GM23248 (cell line): Measurements from ENCODE around the gene IQSEC1. TPM values are rescaled to one million over a fixed set of nuclear protein-coding genes. Genes with fewer than 3 reads are reported as not detected.

Experiments
- DNase-seq: peaks from one replicate; pipeline ENCODE4 v3.0.0-alpha.2; 2015
- H2AFZ ChIP-seq: fragments of 200-600 bp; sonication (generic); 2 replicates; pipeline ENCODE4 v1.6.1; 2016; ENCODE audit warnings: antibody characterized with exemption
- H3F3A ChIP-seq: fragments of 200-600 bp; sonication (generic); 2 replicates; pipeline ENCODE4 v1.6.1; 2016; ENCODE audit warnings: mild to moderate bottlenecking, antibody characterized with exemption, mixed run types; ENCODE audit not compliant: insufficient read depth
- H3K27ac ChIP-seq: fragments of 200-600 bp; sonication (generic); 2 replicates; pipeline ENCODE4 v1.5.1; 2016; ENCODE audit warnings: mild to moderate bottlenecking
- H3K27me3 ChIP-seq: fragments of 200-600 bp; sonication (generic); replicated peaks from 2 replicates; pipeline ENCODE4 v1.6.1; 2016; ENCODE audit warnings: mild to moderate bottlenecking; ENCODE audit not compliant: insufficient read depth
- H3K36me3 ChIP-seq: fragments of 200-600 bp; sonication (generic); 2 replicates; pipeline ENCODE4 v1.6.1; 2016; ENCODE audit warnings: low read depth, mild to moderate bottlenecking
- H3K4me1 ChIP-seq: fragments of 200-600 bp; sonication (generic); 2 replicates; pipeline ENCODE4 v1.6.1; 2016; ENCODE audit warnings: mild to moderate bottlenecking; ENCODE audit not compliant: insufficient read depth
- H3K4me2 ChIP-seq: fragments of 200-600 bp; sonication (generic); one replicate; pipeline ENCODE4 v1.6.1; 2016; ENCODE audit warnings: mild to moderate bottlenecking; ENCODE audit not compliant: unreplicated experiment
- H3K4me3 ChIP-seq: fragments of 200-600 bp; sonication (generic); 2 replicates; pipeline ENCODE4 v1.5.1; 2016; ENCODE audit warnings: mild to moderate bottlenecking
- H3K79me2 ChIP-seq: fragments of 200-600 bp; sonication (generic); 2 replicates; pipeline ENCODE4 v1.6.1; 2016; ENCODE audit warnings: mild to moderate bottlenecking; ENCODE audit not compliant: insufficient read depth
- H3K9ac ChIP-seq: fragments of 200-600 bp; sonication (generic); 2 replicates; pipeline ENCODE4 v1.6.1; 2016; ENCODE audit warnings: mild to moderate bottlenecking
- H3K9me2 ChIP-seq: fragments of 200-600 bp; sonication (generic); 2 replicates; pipeline ENCODE4 v1.6.1; 2016; ENCODE audit warnings: mixed run types, mild to moderate bottlenecking, moderate library complexity; ENCODE audit not compliant: insufficient read depth
- H3K9me3 ChIP-seq: fragments of 200-600 bp; sonication (generic); one replicate; pipeline ENCODE4 v1.6.1; 2017; ENCODE audit warnings: low read depth
- H4K20me1 ChIP-seq: fragments of 200-600 bp; sonication (generic); 2 replicates; pipeline ENCODE4 v1.6.0; 2016; ENCODE audit not compliant: insufficient read depth
- EZH2 ChIP-seq: fragments of 200-600 bp; sonication (generic); IDR thresholded peaks from 2 replicates; pipeline ENCODE4 v1.6.1; 2018; ENCODE audit warnings: antibody characterized with exemption, mild to moderate bottlenecking; ENCODE audit not compliant: insufficient read depth, poor library complexity, severe bottlenecking
- EZH2phosphoT487 ChIP-seq: fragments of 200-600 bp; sonication (generic); IDR thresholded peaks from 2 replicates; pipeline ENCODE4 v1.6.1; 2018; ENCODE audit warnings: antibody characterized with exemption, moderate library complexity, mild to moderate bottlenecking, low read depth; ENCODE audit not compliant: insufficient read depth
- WGBS, 2 experiments: methylation state at CpG; one replicate each; pipeline ENCODE4 v1.1.6; 2015 to 2017; ENCODE audit warnings: low lambda C conversion rate in 2 of 2, low coverage in 1 of 2; ENCODE audit errors: missing lambda C conversion rate in 2 of 2; 5-methylcytosine and 5-hydroxymethylcytosine counted together
- in situ Hi-C: fragments of 300-500 bp; cut with MboI; formaldehyde crosslinking; loops from 2 replicates; pipeline ENCODE4 v1.15.0; 2020
- polyA plus RNA-seq: library from polyadenylated mRNA; unstranded; fragments of >200 nt; fragmentation: Nextera tagmentation; extraction: Ambion mirVana; gene quantifications from 2 replicates; pipeline ENCODE4 v1.2.1, GENCODE V29; 2016
- total RNA-seq: library from RNA; depleted of rRNA; stranded (reverse); fragments of >200 nt; shearing (Covaris generic); gene quantifications from 2 replicates; pipeline ENCODE4 v1.2.3, GENCODE V29; 2014

Gene IQSEC1
- total and polyA plus RNA-seq, 2 experiments from 2014 or later: 5.1 to 21.6 TPM

DNA sequence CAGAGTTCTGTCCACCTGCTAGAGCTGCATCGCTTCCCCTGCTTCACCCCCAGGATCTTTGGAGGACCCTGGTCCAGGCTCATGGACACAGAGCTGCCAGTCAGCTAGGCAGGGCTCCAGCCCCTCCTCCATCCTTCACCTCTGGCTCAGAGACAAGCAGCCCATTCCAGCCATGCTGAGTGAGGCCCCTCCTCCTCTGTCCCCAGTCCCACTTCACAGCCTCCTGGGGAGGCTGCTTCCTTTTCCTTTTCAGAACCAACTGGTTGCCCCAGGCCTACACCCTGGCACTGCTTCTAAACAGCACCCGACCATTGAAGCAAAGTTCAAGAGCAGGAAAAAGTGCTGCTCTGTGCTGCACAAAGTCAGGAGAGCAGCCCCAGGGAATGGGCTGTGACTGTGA is 22.2 kb downstream of the IQSEC1 start:
- no peak overlapping the region for H3K4me2 ChIP-seq
- 0 out of 2 replicates have a peak, but pooled peaks cover 3% of the 10 kb centered on the region for H3K27me3 ChIP-seq
- no peaks in the 10 kb centered on the region for H3K9me2 ChIP-seq
- 41 to 43% methylated on average over 2 of the region's 2 CpGs for WGBS, 2 experiments
- H3K36me3 ChIP-seq: no peaks in the 10 kb centered on the region
- no peak overlapping the region for H3K27ac ChIP-seq
- in situ Hi-C loops: no loop called here
- H3F3A ChIP-seq: no peaks in the 10 kb centered on the region
- H2AFZ ChIP-seq: no peak overlapping the region
- no peak for TF ChIP-seq EZH2
- no peak for TF ChIP-seq EZH2phosphoT487
- DNase-seq: no peak
- no peaks in the 10 kb centered on the region for H4K20me1 ChIP-seq
- no peak overlapping the region for H3K4me3 ChIP-seq
- H3K4me1 ChIP-seq: no peaks in the 10 kb centered on the region
- H3K79me2 ChIP-seq: no peaks in the 10 kb centered on the region
- no peak overlapping the region for H3K9ac ChIP-seq
- H3K9me3 ChIP-seq: no peaks in the 10 kb centered on the region

DNA sequence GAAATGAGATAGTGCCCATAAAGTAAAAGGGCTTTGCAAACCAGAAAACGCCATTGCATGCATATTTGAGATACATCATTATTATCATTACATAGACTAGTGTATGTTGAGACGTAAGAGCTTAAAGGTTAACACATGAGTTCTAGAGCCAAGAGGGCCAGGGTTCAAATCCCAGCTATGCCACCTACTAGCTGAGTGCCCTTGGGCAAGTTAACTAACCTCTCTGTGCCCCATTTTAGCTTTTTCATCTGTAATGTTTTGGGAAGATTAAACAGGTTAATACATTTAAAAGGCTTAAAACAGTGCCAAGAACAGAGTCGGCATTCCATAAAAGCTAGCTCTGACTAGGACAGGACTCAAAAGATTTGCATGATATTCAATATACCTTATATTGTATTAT is 22.8 kb downstream of the IQSEC1 start:
- H3F3A ChIP-seq: no peaks in the 10 kb centered on the region
- WGBS, 2 experiments: 53 to 66% methylated on average over 3 of the region's 3 CpGs
- H3K9ac ChIP-seq: no peak overlapping the region
- H3K27ac ChIP-seq: no peak overlapping the region
- no peak overlapping the region for H3K4me2 ChIP-seq
- H3K27me3 ChIP-seq: 0 out of 2 replicates have a peak, but pooled peaks cover 3% of the 10 kb centered on the region
- no peak overlapping the region for H3K4me3 ChIP-seq
- H3K4me1 ChIP-seq: no peaks in the 10 kb centered on the region
- H3K36me3 ChIP-seq: no peaks in the 10 kb centered on the region
- TF ChIP-seq EZH2phosphoT487 (no peak), EZH2 (no peak)
- H4K20me1 ChIP-seq: no peaks in the 10 kb centered on the region
- no peaks in the 10 kb centered on the region for H3K9me3 ChIP-seq
- H3K9me2 ChIP-seq: no peaks in the 10 kb centered on the region
- no peak for DNase-seq
- in situ Hi-C loops: no loop called here
- H2AFZ ChIP-seq: no peak overlapping the region
- H3K79me2 ChIP-seq: no peaks in the 10 kb centered on the region

DNA sequence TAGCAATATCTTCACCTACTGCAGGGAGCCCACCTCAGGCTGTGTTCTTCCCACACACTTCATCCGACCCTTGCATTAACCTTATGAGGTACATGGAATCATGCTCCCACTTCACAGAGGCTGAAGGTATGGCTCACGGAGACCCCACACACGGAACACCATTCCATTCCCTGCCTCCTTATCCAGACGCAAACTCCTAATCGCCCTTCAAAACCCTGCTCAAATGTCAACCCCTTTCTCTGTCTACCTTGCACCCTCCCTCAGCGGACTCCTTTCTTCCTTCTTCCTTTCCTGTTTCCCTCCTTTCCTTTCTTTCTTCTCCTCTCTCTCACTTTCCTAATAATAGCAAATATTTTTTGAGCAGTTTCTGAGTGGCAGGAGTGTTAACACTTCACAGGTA is 23.8 kb downstream of the IQSEC1 start:
- Histone ChIP-seq H3K9me2 (no peaks in the 10 kb centered on the region), H4K20me1 (no peaks in the 10 kb centered on the region), H3K27me3 (0 out of 2 replicates have a peak, but pooled peaks cover 3% of the 10 kb centered on the region), H3K79me2 (no peaks in the 10 kb centered on the region), H3K4me3 (no peak overlapping the region), H3K4me1 (no peaks in the 10 kb centered on the region), H3F3A (no peaks in the 10 kb centered on the region), H3K27ac (no peak overlapping the region), H3K9me3 (no peaks in the 10 kb centered on the region), H3K9ac (no peak overlapping the region), H3K4me2 (no peak overlapping the region), H3K36me3 (no peaks in the 10 kb centered on the region), H2AFZ (no peak overlapping the region)
- 67 to 79% methylated on average over 6 of the region's 6 CpGs for WGBS, 2 experiments
- in situ Hi-C loops: no loop called here
- no peak for DNase-seq
- no peak for TF ChIP-seq EZH2phosphoT487
- no peak for TF ChIP-seq EZH2

DNA sequence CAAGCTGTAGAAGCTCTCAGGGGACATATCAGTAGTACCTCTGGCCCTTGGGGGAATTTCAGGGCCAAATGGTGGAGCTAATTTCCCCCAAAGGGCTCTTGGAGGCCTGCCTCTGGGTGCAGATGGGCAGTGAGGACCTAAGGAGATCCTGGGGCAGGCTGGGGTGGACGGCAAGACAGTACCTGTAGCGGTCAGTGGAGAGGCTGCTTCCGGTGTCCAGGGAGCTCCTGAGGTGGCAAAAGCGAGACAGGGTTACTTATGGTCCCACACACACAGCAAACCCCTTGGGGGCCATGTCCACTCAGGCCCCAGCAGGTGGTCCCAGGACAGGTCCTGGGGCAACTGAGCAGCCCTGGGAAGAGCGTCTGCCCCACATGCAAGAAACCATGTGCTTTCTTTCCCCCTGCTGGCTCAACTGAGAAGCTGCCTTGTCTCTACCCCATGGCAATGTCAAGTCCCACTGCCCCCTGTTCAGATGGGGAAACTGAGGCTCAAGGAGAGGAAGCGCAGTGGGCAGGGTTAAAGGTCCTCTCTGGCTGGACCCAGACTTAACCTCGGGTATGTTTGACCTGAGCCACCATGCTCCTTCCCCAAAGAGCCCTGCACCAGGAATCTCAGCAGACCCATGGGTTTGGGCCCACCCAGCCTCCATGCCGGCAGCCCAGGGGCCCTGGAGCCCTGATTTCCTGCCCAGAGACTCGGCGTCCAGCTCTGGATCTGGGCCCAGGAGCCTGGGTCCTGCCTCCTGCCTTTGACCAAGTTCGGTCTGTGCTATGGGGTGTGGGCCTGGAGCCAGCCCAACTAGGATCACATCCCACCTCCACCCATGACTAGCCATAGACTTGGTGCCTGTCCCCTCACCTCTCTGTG is 25.7 kb downstream of the IQSEC1 start:
- Histone ChIP-seq H3K79me2 (no peaks in the 10 kb centered on the region), H3K4me2 (no peak overlapping the region), H3K9me3 (no peaks in the 10 kb centered on the region), H3K27me3 (peaks cover 3% of the 10 kb centered on the region; the same call in 1 of the 2 replicates), H3K9ac (no peak overlapping the region), H3F3A (no peaks in the 10 kb centered on the region), H4K20me1 (no peaks in the 10 kb centered on the region), H3K4me1 (no peaks in the 10 kb centered on the region), H2AFZ (no peak overlapping the region), H3K27ac (no peak overlapping the region), H3K9me2 (no peaks in the 10 kb centered on the region), H3K36me3 (no peaks in the 10 kb centered on the region), H3K4me3 (no peak overlapping the region)
- TF ChIP-seq EZH2 (no peak), EZH2phosphoT487 (no peak)
- no peak for DNase-seq
- 67 to 84% methylated on average over 8 to 11 of the region's 11 CpGs for WGBS, 2 experiments
- in situ Hi-C loops: no loop called here
